Activated CD8-positive, alpha-beta memory T cell treated with anti-CD3 and anti-CD28 coated beads for 4 hours (primary cell): Measurements from ENCODE around the gene FAIM2.

ENCODE experiments used
- DNase-seq, 2 donors: peaks; one replicate each; pipeline ENCODE4 v3.0.0-alpha.2; 2020; ENCODE audit warnings: low read depth in 2 of 2

FAIM2 gene

GRCh38 chr12:49824895-49825294 lies 78.8 kb downstream of the FAIM2 start:
- no peak for DNase-seq

- no peak for DNase-seq
Measured at GRCh38 chr12:49824416-49824815, 79.3 kb downstream of the FAIM2 start.

- DNase-seq = no peak
Measured at GRCh38 chr12:49823951-49824350, 79.7 kb downstream of the FAIM2 start.

- DNase-seq = no peak
Measured at GRCh38 chr12:49823350-49823749, 80.3 kb downstream of the FAIM2 start.

GRCh38 chr12:49821373-49822287 lies 82.1 kb downstream of the FAIM2 start:
- DNase-seq = no peak

- no peak for DNase-seq
Measured at GRCh38 chr12:49819786-49820185, 83.9 kb downstream of the FAIM2 start.

GRCh38 chr12:49818241-49818895 lies 85.3 kb downstream of the FAIM2 start:
- DNase-seq = no peak
